ENCODE results near the gene KANSL1.
"Not testable (repeated sequence)": the region's sequence is repeated elsewhere in the genome, so short reads cannot be mapped to it uniquely, and the experiment has no call there.

KANSL1 gene

GRCh38 chr17:46110219-46110618, 83.0 kb downstream of the KANSL1 start:
- DNase-seq (ENCODE audit: low read depth) = no peak

GRCh38 chr17:46109603-46110189, 83.5 kb downstream of the KANSL1 start:
- no peak for DNase-seq (ENCODE audit: low read depth)

- no peak for DNase-seq (ENCODE audit: low read depth)
These were observed 84.6 kb downstream of the KANSL1 start for GRCh38 chr17:46108550-46109110.

DNA sequence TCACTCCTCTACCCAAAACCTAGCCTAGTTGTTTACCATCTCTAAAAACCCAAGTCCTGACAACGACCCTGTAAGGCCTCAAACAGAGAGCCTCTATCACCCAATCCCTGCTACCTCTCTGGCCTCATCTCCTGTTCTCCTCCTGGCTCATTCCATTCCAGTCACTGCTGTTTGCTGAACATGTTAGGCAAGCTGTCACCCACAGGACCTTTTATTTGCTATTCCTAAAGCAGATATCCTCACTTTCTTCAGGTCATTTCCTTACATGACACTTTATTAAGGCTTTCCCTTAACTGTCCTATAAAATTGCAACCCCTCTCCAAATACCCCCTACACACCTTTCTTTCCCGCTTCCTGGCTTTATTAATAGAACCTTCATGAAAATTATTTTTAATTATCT, 85.1 kb downstream of the KANSL1 start:
- DNase-seq (ENCODE audit: low read depth) = no peak

- no peak for DNase-seq (ENCODE audit: low read depth)
These were observed 86.1 kb downstream of the KANSL1 start for GRCh38 chr17:46106966-46107644.

DNA sequence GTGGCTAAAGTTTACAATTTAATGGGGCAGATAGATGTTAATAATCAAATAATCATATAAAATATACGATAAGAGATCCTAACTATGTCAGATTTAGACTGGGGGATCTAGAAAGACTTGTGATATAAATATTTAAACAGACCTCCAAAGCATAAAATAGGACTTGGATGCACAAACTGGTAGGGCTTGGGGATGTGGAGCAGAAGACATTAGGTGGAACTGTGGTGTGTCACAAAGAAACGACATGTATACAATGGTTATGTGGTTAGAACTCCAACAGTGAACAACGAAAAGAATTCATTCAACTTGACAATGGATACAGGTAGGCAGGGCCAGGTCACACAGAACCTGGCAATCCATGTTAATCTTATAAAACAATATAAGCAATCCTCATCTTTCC, 90.4 kb downstream of the KANSL1 start:
- not testable (repeated sequence) for DNase-seq (ENCODE audit: low read depth)

GRCh38 chr17:46101785-46102617, 91.2 kb downstream of the KANSL1 start:
- not testable (repeated sequence) for DNase-seq (ENCODE audit: low read depth)

DNA sequence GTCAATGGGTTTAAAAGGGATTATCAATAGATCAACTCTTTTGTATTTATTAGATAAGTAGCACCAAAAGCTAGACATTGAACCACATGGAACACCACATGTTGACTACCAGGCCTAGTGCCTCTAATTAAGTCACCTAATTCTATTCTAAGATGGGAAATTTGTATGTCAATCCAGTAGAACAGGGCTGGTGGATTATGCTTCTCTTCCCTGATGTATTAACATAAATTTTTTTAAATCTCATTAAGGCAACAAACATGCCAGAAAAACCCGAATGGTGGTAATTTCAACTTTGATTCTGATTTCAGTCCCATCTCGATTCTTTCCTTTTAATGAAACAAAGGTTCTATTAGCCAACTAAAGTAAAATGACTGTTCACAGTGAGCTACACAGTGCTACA, 92.6 kb downstream of the KANSL1 start:
- DNase-seq (ENCODE audit: low read depth) = no peak

GRCh38 chr17:46099865-46100264, 93.4 kb downstream of the KANSL1 start:
- no peak for DNase-seq (ENCODE audit: low read depth)

DNA sequence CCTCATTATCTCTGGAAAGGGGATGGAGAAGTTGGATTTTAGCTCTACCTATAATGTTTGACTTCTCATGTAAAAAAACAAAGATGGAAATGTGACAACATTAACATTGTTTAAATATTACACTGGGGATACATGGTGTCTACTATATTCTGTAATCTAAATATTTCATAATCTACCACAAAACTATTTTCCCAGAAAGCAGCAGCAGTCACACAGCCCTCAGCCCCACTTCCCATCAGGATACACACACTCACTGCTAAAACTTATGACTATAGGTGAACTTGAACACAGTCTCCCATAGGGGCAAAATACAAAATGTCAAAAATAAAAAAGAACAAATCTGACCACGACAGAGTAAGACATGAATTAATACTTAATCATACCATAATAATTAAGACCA, 95.7 kb downstream of the KANSL1 start:
- DNase-seq (ENCODE audit: low read depth) = no peak

- DNase-seq (ENCODE audit: low read depth) = no peak
These were observed 100.2 kb downstream of the KANSL1 start for GRCh38 chr17:46092991-46093390.

DNA sequence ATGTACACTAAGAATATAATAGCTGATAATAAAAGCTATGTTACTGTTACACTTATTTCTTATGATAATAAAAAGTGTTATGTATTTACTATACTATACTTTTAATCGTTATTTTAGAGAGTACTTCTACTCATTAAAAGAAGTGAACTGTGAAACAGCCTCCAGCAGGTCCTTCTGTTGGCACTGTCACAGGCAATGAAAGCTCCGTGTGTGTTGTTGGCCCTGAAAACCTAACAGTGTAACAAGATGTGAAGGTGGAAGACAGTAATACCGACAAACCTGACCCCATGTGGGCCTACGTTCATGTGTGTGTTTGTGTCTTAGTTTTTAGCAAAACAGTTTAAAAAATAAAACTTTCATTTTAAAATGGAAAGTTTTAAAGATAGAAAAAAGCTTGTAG, 102.4 kb downstream of the KANSL1 start:
- DNase-seq (ENCODE audit: low read depth) = no peak

DNA sequence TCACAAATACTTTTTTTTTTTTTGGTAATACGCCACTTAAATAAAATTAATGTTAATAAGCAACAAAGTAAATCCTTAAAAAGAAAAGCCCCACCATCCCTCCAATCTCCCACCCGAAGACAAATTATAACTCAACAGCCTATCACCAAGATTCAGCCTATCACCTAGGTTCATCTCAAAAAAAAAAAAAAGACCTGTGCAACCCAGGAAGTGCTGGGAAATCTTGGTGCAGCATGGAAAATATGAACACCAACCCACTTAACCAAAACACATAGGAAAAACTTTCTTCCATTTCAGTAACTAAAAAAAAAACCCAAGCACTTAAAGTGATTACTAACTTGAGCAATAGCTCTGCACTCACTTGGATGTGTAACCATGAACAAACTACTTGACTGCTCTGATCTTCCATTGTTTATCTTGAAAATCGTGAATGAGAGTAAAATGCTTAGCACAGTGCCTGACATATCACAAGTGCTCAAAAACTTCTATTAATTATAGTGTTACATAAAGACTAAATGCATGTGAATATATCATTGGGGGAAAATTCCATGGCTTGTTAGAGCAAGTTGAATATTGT, 103.8 kb downstream of the KANSL1 start:
- DNase-seq (ENCODE audit: low read depth) = no peak

GRCh38 chr17:46088595-46088994, 104.6 kb downstream of the KANSL1 start:
- no peak for DNase-seq (ENCODE audit: low read depth)

GRCh38 chr17:46087871-46088270, 105.4 kb downstream of the KANSL1 start:
- not testable (repeated sequence) for DNase-seq (ENCODE audit: low read depth)

DNA sequence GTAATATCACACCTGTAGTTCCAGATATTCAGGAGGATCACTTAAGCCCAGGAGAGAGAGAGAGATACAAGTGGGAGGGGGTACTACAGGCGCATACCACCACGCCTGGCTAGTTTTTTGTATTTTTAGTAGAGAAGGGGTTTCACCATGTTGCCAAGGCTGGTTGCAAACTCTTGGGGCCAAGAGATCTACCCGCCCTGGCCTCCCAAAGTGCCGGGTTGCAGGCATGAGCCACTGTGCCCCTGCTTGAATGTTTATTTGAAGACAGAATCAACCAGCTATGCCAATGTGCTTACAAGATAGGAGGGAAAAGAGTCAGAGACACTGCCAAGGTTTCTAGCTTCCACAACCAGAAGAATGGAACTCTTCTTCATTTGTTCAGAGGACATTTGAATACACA, 106.4 kb downstream of the KANSL1 start:
- no peak for DNase-seq (ENCODE audit: low read depth)

- DNase-seq (ENCODE audit: low read depth) = no peak
These were observed 107.7 kb downstream of the KANSL1 start for GRCh38 chr17:46085522-46085921.

DNA sequence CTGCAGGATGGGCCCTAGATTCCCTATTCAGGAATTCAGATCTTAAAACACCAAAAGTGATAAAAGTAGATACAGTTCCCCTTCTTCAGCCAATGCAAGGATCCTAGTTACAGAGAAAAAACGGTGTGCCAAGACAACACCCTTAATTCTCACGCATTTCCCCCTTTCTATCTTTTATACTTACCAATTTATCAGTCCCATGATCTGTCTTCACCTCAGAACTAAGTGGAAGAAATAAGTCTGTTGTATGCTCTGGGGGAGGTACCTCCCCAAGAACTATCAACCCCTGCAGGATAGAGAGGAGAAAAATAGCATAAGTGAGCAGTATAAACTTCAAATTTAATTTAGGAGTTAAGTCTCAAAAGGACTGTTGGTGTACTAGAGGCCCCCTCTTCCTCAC, 111.0 kb downstream of the KANSL1 start:
- DNase-seq (ENCODE audit: low read depth) = no peak

DNA sequence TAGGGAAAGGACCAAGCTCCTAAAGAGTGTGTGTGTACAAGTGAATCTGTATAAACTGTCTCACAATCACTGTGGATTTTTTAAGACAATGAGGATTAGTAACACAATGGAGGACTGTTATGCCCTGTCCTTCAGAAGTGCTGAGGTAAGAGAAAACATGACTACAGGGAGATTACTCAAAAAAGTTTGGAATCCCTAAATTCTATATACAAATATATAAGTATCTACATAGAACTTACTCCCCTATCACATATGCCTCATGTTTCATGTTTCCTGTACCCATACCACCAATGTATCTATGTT, 112.3 kb downstream of the KANSL1 start:
- no peak for DNase-seq (ENCODE audit: low read depth)

GRCh38 chr17:46080118-46081017, 112.9 kb downstream of the KANSL1 start:
- no peak for DNase-seq (ENCODE audit: low read depth)

DNA sequence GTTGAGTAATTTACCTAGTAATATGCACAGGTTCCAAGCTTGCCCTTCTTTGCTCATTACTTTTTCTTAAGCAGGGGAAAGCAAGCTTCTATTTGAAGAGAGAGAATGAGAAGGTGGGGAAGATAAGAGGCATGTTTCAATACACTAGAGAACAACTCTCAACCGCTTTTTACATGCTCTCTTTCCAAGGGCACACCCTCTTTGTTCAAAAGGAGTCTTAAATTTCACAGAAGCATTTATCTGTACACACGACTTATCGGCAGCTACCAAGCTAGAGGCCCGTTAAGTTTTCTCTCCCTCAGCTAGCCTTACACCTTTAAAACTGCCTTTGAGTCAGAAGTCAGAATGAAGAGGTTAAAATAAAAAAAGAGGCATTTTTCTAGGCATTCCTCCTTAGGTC, 114.6 kb downstream of the KANSL1 start:
- no peak for DNase-seq (ENCODE audit: low read depth)

- no peak for DNase-seq (ENCODE audit: low read depth)
These were observed 118.7 kb downstream of the KANSL1 start for GRCh38 chr17:46074540-46074939.

Measured in GM04504 (cell line).